B cell (primary cell): ENCODE data around the gene SRD5A1. TPM values are rescaled to one million over a fixed set of nuclear protein-coding genes. Genes with fewer than 3 reads are reported as not detected.

Experiments
- ATAC-seq: fragments of 200-7000 bp; cut with Tn5 transposase; one replicate; pipeline ENCODE4 v1.10.0; 2021; ENCODE audit warnings: low read depth, mild to moderate bottlenecking, moderate number of reproducible peaks, moderate library complexity
- CTCF ChIA-PET: fragments of 350-600 bp; sonication (Branson Sonifier 250); formaldehyde crosslinking; loops from one replicate; lab custom pipeline; 2021; ENCODE audit warnings: antibody characterized with exemption, inconsistent platforms; lab: Charles Lee
- POLR2A ChIA-PET: fragments of 350-600 bp; sonication (Branson Sonifier 250); formaldehyde crosslinking; loops from one replicate; lab custom pipeline; 2021; ENCODE audit warnings: antibody characterized with exemption; lab: Charles Lee
- DNase-seq: peaks from one replicate; pipeline ENCODE4 v3.0.0; 2013
- H2AFZ ChIP-seq: 2 replicates; pipeline ENCODE4 v1.6.1; 2012; ENCODE audit warnings: mild to moderate bottlenecking, low read depth, low read length; ENCODE audit not compliant: insufficient read depth, poor library complexity, severe bottlenecking
- H3K27ac ChIP-seq, 2 donors: 1 replicate in 1 of 2; 2 replicates in 1 of 2; pipeline ENCODE4 v1.5.1; 2012 to 2013; ENCODE audit warnings: low read length in 2 of 2, mild to moderate bottlenecking in 2 of 2, moderate library complexity in 1 of 2
- H3K27me3 ChIP-seq, 4 experiments: fragments of 200-600 bp in 1 of 4; sonication (generic) in 1 of 4; replicated peaks in 1 of 4; 1 replicate in 2 of 4; 2 replicates in 2 of 4; pipeline versions ENCODE4 v1.6.1 to v1.7.0; 2013 to 2016; ENCODE audit warnings: low read length in 3 of 4, mild to moderate bottlenecking in 2 of 4, mixed read lengths in 1 of 4, moderate library complexity in 1 of 4; ENCODE audit not compliant: insufficient read depth in 4 of 4, control insufficient read depth in 3 of 4; ENCODE audit errors: control extremely low read depth in 1 of 4
- H3K36me3 ChIP-seq, 2 experiments: replicated peaks in 1 of 2; 1 replicate in 1 of 2; 2 replicates in 1 of 2; pipeline versions ENCODE4 v1.6.1 to v1.7.1; 2013; ENCODE audit warnings: low read length in 1 of 2; ENCODE audit not compliant: insufficient read depth in 2 of 2, control insufficient read depth in 1 of 2; ENCODE audit errors: control extremely low read depth in 1 of 2, extremely low read depth in 1 of 2
- H3K4me1 ChIP-seq, 2 donors: fragments of 200-600 bp in 1 of 2; sonication (generic) in 1 of 2; 1 replicate in 1 of 2; 2 replicates in 1 of 2; pipeline versions ENCODE4 v1.5.1 to v1.6.1; 2013 to 2017; ENCODE audit warnings: low read length in 2 of 2; ENCODE audit not compliant: control insufficient read depth in 2 of 2, insufficient read depth in 2 of 2
- H3K4me2 ChIP-seq: replicated peaks from 2 replicates; pipeline ENCODE3; 2012; ENCODE audit warnings: mild to moderate bottlenecking, low read depth, low read length; ENCODE audit not compliant: poor library complexity, severe bottlenecking
- H3K4me3 ChIP-seq, 5 experiments: fragments of 200-600 bp in 1 of 5; sonication (generic) in 1 of 5; 1 replicate in 3 of 5; 2 replicates in 2 of 5; pipeline versions ENCODE4 v1.5.1 to v1.7.0; 2011 to 2016; ENCODE audit warnings: low read length in 4 of 5, mild to moderate bottlenecking in 4 of 5, low read depth in 2 of 5, control low read depth in 1 of 5, moderate library complexity in 1 of 5; ENCODE audit not compliant: insufficient read depth in 1 of 5; ENCODE audit errors: control extremely low read depth in 1 of 5, extremely low read depth in 1 of 5
- H3K79me2 ChIP-seq: fragments of 200-600 bp; sonication (generic); one replicate; pipeline ENCODE4 v1.6.0; 2016; ENCODE audit warnings: low read length; ENCODE audit not compliant: control insufficient read depth, insufficient read depth
- H3K9ac ChIP-seq: fragments of 200-600 bp; sonication (generic); 2 replicates; pipeline ENCODE4 v1.6.1; 2017; ENCODE audit warnings: mild to moderate bottlenecking, low read length, moderate library complexity
- H3K9me3 ChIP-seq, 3 donors: one replicate each; pipeline versions ENCODE4 v1.6.1 to v1.7.1; 2013; ENCODE audit warnings: low read length in 2 of 3; ENCODE audit not compliant: control insufficient read depth in 2 of 3, insufficient read depth in 1 of 3; ENCODE audit errors: control extremely low read depth in 1 of 3
- H4K20me1 ChIP-seq: 2 replicates; pipeline ENCODE4 v1.6.0; 2012; ENCODE audit warnings: mild to moderate bottlenecking, low read length; ENCODE audit not compliant: insufficient read depth, control insufficient read depth, poor library complexity, severe bottlenecking
- H3K27ac Mint-ChIP-seq: one replicate; pipeline ENCODE4 v1.8.0; 2021; ENCODE audit warnings: mixed read lengths
- H3K27me3 Mint-ChIP-seq: one replicate; pipeline ENCODE4 v1.8.0; 2021; ENCODE audit warnings: mixed read lengths
- H3K4me1 Mint-ChIP-seq: one replicate; pipeline ENCODE4 v1.8.0; 2021; ENCODE audit warnings: mixed read lengths
- H3K4me3 Mint-ChIP-seq: one replicate; pipeline ENCODE4 v1.8.0; 2021; ENCODE audit warnings: mixed read lengths
- H3K9me3 Mint-ChIP-seq: one replicate; pipeline ENCODE4 v1.8.0; 2022; ENCODE audit warnings: mixed read lengths; ENCODE audit not compliant: insufficient read depth
- EZH2 ChIP-seq: IDR thresholded peaks from 2 replicates; pipeline ENCODE4 v1.6.1; 2012; ENCODE audit warnings: borderline replicate concordance, low read depth, mild to moderate bottlenecking, moderate library complexity, low read length; ENCODE audit not compliant: insufficient read depth, poor library complexity, severe bottlenecking
- WGBS: methylation state at CpG from one replicate; pipeline ENCODE4 v1.1.5; 2013; ENCODE audit warnings: missing lambda C conversion rate; ENCODE audit not compliant: insufficient coverage; 5-methylcytosine and 5-hydroxymethylcytosine counted together
- intact Hi-C: fragments of 100-400 bp; cut with micrococcal nuclease; formaldehyde crosslinking; loops from one replicate; pipeline ENCODE4 v1.10.0; 2022
- polyA plus RNA-seq: library from polyadenylated mRNA; depleted of rRNA; stranded (reverse); fragments of >200 nt; gene quantifications from 2 replicates; pipeline ENCODE4 v1.2.3, GENCODE V29; 2012
- total RNA-seq, 2 donors: library from RNA; stranded (reverse); fragments of 120-200 nt in 1 of 2; gene quantifications; 1 replicate in 1 of 2; 2 replicates in 1 of 2; pipeline versions ENCODE4 v1.2.3 to v1.2.4, GENCODE V29; 2013 to 2022
- TF ChIP-seq, protein P1 (sequence below): fragments of 200-600 bp; IDR thresholded peaks from one replicate; pipeline ENCODE4 v1.8.0; 2022; ENCODE audit warnings: antibody characterized with exemption, mild to moderate bottlenecking

The SRD5A1 gene
- total and polyA plus RNA-seq, 2 donors (not counting 1 experiment from before 2014, with no cell fraction given): 17.2 to 29.2 TPM

- peaks cover 0 to 35% (median 15%) of the 10 kb centered on the region in 4 experiments for H3K27me3 ChIP-seq
- H2AFZ ChIP-seq: no peak overlapping the region
- H4K20me1 ChIP-seq: no peaks in the 10 kb centered on the region
- DNase-seq (no peak), ATAC-seq (no peak)
- Mint-ChIP-seq H3K9me3 (no peaks in the 10 kb centered on the region), H3K27ac (no peak overlapping the region), H3K27me3 (peaks cover 32% of the 10 kb centered on the region), H3K4me3 (no peak overlapping the region), H3K4me1 (no peaks in the 10 kb centered on the region)
- TF ChIP-seq EZH2: no peak
- H3K9ac ChIP-seq: no peak overlapping the region
- no peak overlapping the region for H3K4me3 ChIP-seq
- no peaks in the 10 kb centered on the region for H3K79me2 ChIP-seq
- peaks cover 0 to 6% (median 0%) of the 10 kb centered on the region in 3 donors for H3K9me3 ChIP-seq
- H3K27ac ChIP-seq: no peak overlapping the region
- CTCF ChIA-PET: no interaction called here
- no peaks in the 10 kb centered on the region for H3K36me3 ChIP-seq
- H3K4me1 ChIP-seq: peaks cover under 1 to 1% of the 10 kb centered on the region in 2 donors
- 75% methylated on average over 2 of the region's 2 CpGs for WGBS
- POLR2A ChIA-PET: no interaction called here
- H3K4me2 ChIP-seq: no peak overlapping the region
- intact Hi-C loops: no loop called here
Observed at GRCh38 chr5:6681682-6682081, 48.4 kb downstream of the SRD5A1 start.

- Histone ChIP-seq H3K27ac (no peak overlapping the region), H4K20me1 (no peaks in the 10 kb centered on the region), H3K9ac (no peak overlapping the region), H3K79me2 (no peaks in the 10 kb centered on the region), H3K9me3 (peaks cover 0 to 6% (median 0%) of the 10 kb centered on the region in 3 donors), H3K4me2 (no peak overlapping the region), H3K4me1 (peaks cover 5 to 7% of the 10 kb centered on the region in 2 donors), H2AFZ (no peak overlapping the region), H3K4me3 (no peak overlapping the region), H3K36me3 (no peaks in the 10 kb centered on the region), H3K27me3 (peaks cover 0 to 40% (median 18%) of the 10 kb centered on the region in 4 experiments)
- ChIA-PET CTCF (no interaction called here), POLR2A (no interaction called here)
- Mint-ChIP-seq H3K4me1 (no peaks in the 10 kb centered on the region), H3K4me3 (no peak overlapping the region), H3K27me3 (peaks cover 35% of the 10 kb centered on the region), H3K9me3 (no peaks in the 10 kb centered on the region), H3K27ac (no peak overlapping the region)
- ATAC-seq: no peak
- no peak for DNase-seq
- 60% methylated on average over 10 of the region's 11 CpGs for WGBS
- intact Hi-C loops: no loop called here
- no peak for TF ChIP-seq EZH2
- TF ChIP-seq, protein P1, sequence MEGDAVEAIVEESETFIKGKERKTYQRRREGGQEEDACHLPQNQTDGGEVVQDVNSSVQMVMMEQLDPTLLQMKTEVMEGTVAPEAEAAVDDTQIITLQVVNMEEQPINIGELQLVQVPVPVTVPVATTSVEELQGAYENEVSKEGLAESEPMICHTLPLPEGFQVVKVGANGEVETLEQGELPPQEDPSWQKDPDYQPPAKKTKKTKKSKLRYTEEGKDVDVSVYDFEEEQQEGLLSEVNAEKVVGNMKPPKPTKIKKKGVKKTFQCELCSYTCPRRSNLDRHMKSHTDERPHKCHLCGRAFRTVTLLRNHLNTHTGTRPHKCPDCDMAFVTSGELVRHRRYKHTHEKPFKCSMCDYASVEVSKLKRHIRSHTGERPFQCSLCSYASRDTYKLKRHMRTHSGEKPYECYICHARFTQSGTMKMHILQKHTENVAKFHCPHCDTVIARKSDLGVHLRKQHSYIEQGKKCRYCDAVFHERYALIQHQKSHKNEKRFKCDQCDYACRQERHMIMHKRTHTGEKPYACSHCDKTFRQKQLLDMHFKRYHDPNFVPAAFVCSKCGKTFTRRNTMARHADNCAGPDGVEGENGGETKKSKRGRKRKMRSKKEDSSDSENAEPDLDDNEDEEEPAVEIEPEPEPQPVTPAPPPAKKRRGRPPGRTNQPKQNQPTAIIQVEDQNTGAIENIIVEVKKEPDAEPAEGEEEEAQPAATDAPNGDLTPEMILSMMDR: no peak
Observed at GRCh38 chr5:6682239-6682638, 49.0 kb downstream of the SRD5A1 start.
